Type B pancreatic cell (in vitro differentiated cells): ENCODE data around the gene GSS. TPM values are rescaled to one million over a fixed set of nuclear protein-coding genes. Genes with fewer than 3 reads are reported as not detected.

ENCODE experiments used
- DNase-seq: peaks from one replicate; pipeline ENCODE4 v3.0.0; 2021; ENCODE audit warnings: mixed read lengths; ENCODE audit not compliant: unreplicated experiment; ENCODE audit errors: extremely low spot score
- H3K27ac Mint-ChIP-seq: 2 replicates; pipeline ENCODE4 v1.8.0; 2021; ENCODE audit warnings: mild to moderate bottlenecking, mixed read lengths
- H3K27me3 Mint-ChIP-seq: 2 replicates; pipeline ENCODE4 v1.8.0; 2021; ENCODE audit warnings: mixed read lengths
- H3K36me3 Mint-ChIP-seq: 2 replicates; pipeline ENCODE4 v1.8.0; 2021; ENCODE audit warnings: mixed read lengths
- H3K4me1 Mint-ChIP-seq: one replicate; pipeline ENCODE4 v1.8.0; 2021; ENCODE audit warnings: mixed read lengths; ENCODE audit not compliant: unreplicated experiment
- H3K4me3 Mint-ChIP-seq: 2 replicates; pipeline ENCODE4 v1.8.0; 2021; ENCODE audit warnings: mild to moderate bottlenecking, mixed read lengths
- H3K9me3 Mint-ChIP-seq: 2 replicates; pipeline ENCODE4 v1.8.0; 2021; ENCODE audit warnings: mixed read lengths
- CTCF ChIP-seq: fragments of 200-600 bp; sonication (generic); conservative IDR thresholded peaks from 2 replicates; pipeline ENCODE4 v1.5.0; 2021; ENCODE audit warnings: antibody characterized with exemption, mild to moderate bottlenecking
- total RNA-seq: library from RNA; stranded (reverse); gene quantifications from 2 replicates; pipeline ENCODE4 v1.2.1, GENCODE V29; 2021; ENCODE audit warnings: low replicate concordance

Gene GSS
- total RNA-seq, 1 donor from 2014 or later, result 66.4 TPM

GRCh38 chr20:34979366-34980153, 24.0 kb upstream of the GSS start:
- peaks cover 21% of the 10 kb centered on the region for H3K4me1 Mint-ChIP-seq
- H3K27ac Mint-ChIP-seq, result no peak overlapping the region
- no peaks in the 10 kb centered on the region for H3K36me3 Mint-ChIP-seq
- DNase-seq, result no peak
- no peak for TF ChIP-seq CTCF
- H3K9me3 Mint-ChIP-seq, result no peaks in the 10 kb centered on the region
- H3K4me3 Mint-ChIP-seq, result no peak overlapping the region
- peaks cover 8% of the 10 kb centered on the region for H3K27me3 Mint-ChIP-seq

- DNase-seq, result no peak
- Mint-ChIP-seq H3K36me3 (no peaks in the 10 kb centered on the region), H3K4me1 (peaks cover 12% of the 10 kb centered on the region), H3K9me3 (no peaks in the 10 kb centered on the region), H3K4me3 (no peak overlapping the region), H3K27ac (no peak overlapping the region), H3K27me3 (peaks cover 1% of the 10 kb centered on the region)
- TF ChIP-seq CTCF, result no peak
Measured at GRCh38 chr20:34978092-34978744, 22.6 kb upstream of the GSS start.

- no peak overlapping the region for H3K27ac Mint-ChIP-seq
- no peak for DNase-seq
- no peaks in the 10 kb centered on the region for H3K27me3 Mint-ChIP-seq
- H3K9me3 Mint-ChIP-seq, result no peaks in the 10 kb centered on the region
- H3K36me3 Mint-ChIP-seq, result no peaks in the 10 kb centered on the region
- TF ChIP-seq CTCF, result no peak
- peaks cover 6% of the 10 kb centered on the region for H3K4me1 Mint-ChIP-seq
- H3K4me3 Mint-ChIP-seq, result no peak overlapping the region
Measured at GRCh38 chr20:34977365-34978091, 21.9 kb upstream of the GSS start.

- H3K27me3 Mint-ChIP-seq, result no peaks in the 10 kb centered on the region
- H3K36me3 Mint-ChIP-seq, result no peaks in the 10 kb centered on the region
- peaks cover 4% of the 10 kb centered on the region for H3K4me1 Mint-ChIP-seq
- no peak overlapping the region for H3K4me3 Mint-ChIP-seq
- no peak overlapping the region for H3K27ac Mint-ChIP-seq
- no peak for TF ChIP-seq CTCF
- DNase-seq, result no peak
- no peaks in the 10 kb centered on the region for H3K9me3 Mint-ChIP-seq
Measured at GRCh38 chr20:34976286-34976685, 20.7 kb upstream of the GSS start.

GRCh38 chr20:34974246-34974645, 18.6 kb upstream of the GSS start:
- no peak for DNase-seq
- Mint-ChIP-seq H3K36me3 (no peaks in the 10 kb centered on the region), H3K27ac (no peak overlapping the region), H3K4me1 (peaks cover 4% of the 10 kb centered on the region), H3K4me3 (no peak overlapping the region), H3K27me3 (no peaks in the 10 kb centered on the region), H3K9me3 (no peaks in the 10 kb centered on the region)
- TF ChIP-seq CTCF, result no peak
